ENCODE measurements around the gene NEURL4. TPM values are rescaled to one million over a fixed set of nuclear protein-coding genes. Genes with fewer than 3 reads are reported as not detected.

Gene NEURL4
- polyA plus RNA-seq, 1 of the 3 experiments (the other 2 are of a cell fraction), result 22.1 TPM

- no peaks in the 10 kb centered on the region for H3K27me3 ChIP-seq (ENCODE audit: insufficient read depth)
- no peak for TF ChIP-seq NRF1 (IDR thresholded peaks at IDR 0.05; ENCODE audit: low read depth, low read length)
- no peak for DNase-seq
- peak overlapping the region in 1 of 2 experiments; percentile 91; a peak in 1 of 4 replicates for H3K27ac ChIP-seq (ENCODE audit: low read depth in 2 of 2, low read length in 1 of 2)
- no peaks in the 10 kb centered on the region for H3K9me2 ChIP-seq
- peaks cover 67% of the 10 kb centered on the region for H3F3A ChIP-seq (replicated peaks; ENCODE audit: insufficient read depth)
- H2AFZ ChIP-seq (ENCODE audit: low read depth), result no peak overlapping the region
- peaks cover 42 to 47% of the 10 kb centered on the region in 2 experiments for H3K36me3 ChIP-seq (replicated peaks in 1 of 2; ENCODE audit: control insufficient read depth in 1 of 2, insufficient read depth in 2 of 2, low read length in 1 of 2)
- H3K4me2 ChIP-seq, result peak overlapping the region; percentile 90
- CTCF ChIA-PET, result interaction anchor here (0.6 to 2.6 kb wide), 6 partner anchors 13 to 602 kb away, joined by 3 to 7 read pairs (median 3); no protein-coding TSS in a partner anchor
- POLR2A ChIA-PET, result interaction anchor here (0.7 to 1.2 kb wide), 4 partner anchors 10 to 90 kb away, joined by 3 to 6 read pairs (median 4); partner anchors contain the start of genes DLG4 and GABARAP
- peaks cover 62% of the 10 kb centered on the region for H4K20me1 ChIP-seq (ENCODE audit: insufficient read depth)
- peak overlapping the region; percentile 93; the same call in 1 of the 2 replicates for H3K9ac ChIP-seq
- H3K9me3 ChIP-seq, result no peaks in the 10 kb centered on the region
- peak overlapping the region; percentile 76 to 79 for H3K4me3 ChIP-seq (ENCODE audit: low read depth in 2 of 2, low read length in 1 of 2)
- WGBS (ENCODE audit: low lambda C conversion rate), result 73% methylated on average over 12 of the region's 12 CpGs
- H3K4me1 ChIP-seq (ENCODE audit: control insufficient read depth in 1 of 2, insufficient read depth in 2 of 2, low read depth in 1 of 2, low read length in 1 of 2), result peaks cover 23 to 42% of the 10 kb centered on the region in 2 experiments
- H3K79me2 ChIP-seq (ENCODE audit: insufficient read depth), result peaks cover 69% of the 10 kb centered on the region
These were observed 19.5 kb downstream of the NEURL4 start for GRCh38 chr17:7309628-7310027.

GRCh38 chr17:7308625-7309433 lies 20.3 kb downstream of the NEURL4 start:
- Histone ChIP-seq H2AFZ (ENCODE audit: low read depth) (no peak overlapping the region), H3K27ac (ENCODE audit: low read depth in 2 of 2, low read length in 1 of 2) (peak overlapping the region; percentile 83 to 91), H3K36me3 (replicated peaks in 1 of 2; ENCODE audit: control insufficient read depth in 1 of 2, insufficient read depth in 2 of 2, low read length in 1 of 2) (peaks cover 41 to 45% of the 10 kb centered on the region in 2 experiments), H3K9ac (peak overlapping the region; percentile 93), H3K79me2 (ENCODE audit: insufficient read depth) (peaks cover 61% of the 10 kb centered on the region), H3K4me3 (ENCODE audit: low read depth in 2 of 2, low read length in 1 of 2) (peak overlapping the region; percentile 76 to 79), H3K4me2 (peak overlapping the region; percentile 90), H3K9me3 (no peaks in the 10 kb centered on the region), H4K20me1 (ENCODE audit: insufficient read depth) (peaks cover 55% of the 10 kb centered on the region), H3K27me3 (ENCODE audit: insufficient read depth) (no peaks in the 10 kb centered on the region), H3F3A (replicated peaks; ENCODE audit: insufficient read depth) (peaks cover 59% of the 10 kb centered on the region), H3K9me2 (no peaks in the 10 kb centered on the region), H3K4me1 (ENCODE audit: control insufficient read depth in 1 of 2, insufficient read depth in 2 of 2, low read depth in 1 of 2, low read length in 1 of 2) (peaks cover 18 to 34% of the 10 kb centered on the region in 2 experiments)
- peak; percentile 77 for DNase-seq
- CTCF ChIA-PET, result interaction anchor here (0.6 to 2.6 kb wide), 6 partner anchors 12 to 603 kb away, joined by 3 to 7 read pairs (median 4); partner anchors contain the start of gene SLC2A4
- TF ChIP-seq JUND (IDR thresholded peaks at IDR 0.05) (no peak), MAX (IDR thresholded peaks at IDR 0.05; ENCODE audit: low read depth) (peak; percentile 16; the same call in 1 of the 2 replicates), SIN3A (IDR thresholded peaks at IDR 0.05; ENCODE audit: borderline replicate concordance, low read depth, low read length) (peak; percentile 39; the same call in 1 of the 2 replicates), RXRA (IDR thresholded peaks at IDR 0.05; ENCODE audit: borderline replicate concordance, low read depth) (no peak), EZH2phosphoT487 (IDR thresholded peaks at IDR 0.05; ENCODE audit: borderline replicate concordance, low read depth) (no peak), MXI1 (IDR thresholded peaks at IDR 0.05; ENCODE audit: low read depth, low read length) (peak; percentile 2; the same call in 1 of the 2 replicates), CHD2 (IDR thresholded peaks at IDR 0.05; ENCODE audit: low read length, partially characterized antibody) (no peak), POLR2AphosphoS5 (IDR thresholded peaks at IDR 0.05; ENCODE audit: low read depth, low read length) (peak; percentile 73), ELF1 (IDR thresholded peaks at IDR 0.05) (no peak), NFIC (IDR thresholded peaks at IDR 0.05; ENCODE audit: borderline replicate concordance) (peak; percentile 4; the same call in 1 of the 2 replicates), TAF1 (IDR thresholded peaks at IDR 0.05; ENCODE audit: borderline replicate concordance, low read depth, low read length) (peak; percentile 80; the same call in 1 of the 2 replicates), TCF12 (IDR thresholded peaks at IDR 0.05) (no peak), SMC3 (IDR thresholded peaks at IDR 0.05; ENCODE audit: low read depth, low read length) (no peak)
- WGBS (ENCODE audit: low lambda C conversion rate), result 1% methylated on average over 12 of the region's 14 CpGs
- POLR2A ChIA-PET, result interaction anchor here (0.7 to 1.2 kb wide), 4 partner anchors 9 to 89 kb away, joined by 3 to 6 read pairs (median 4); partner anchors contain the start of genes DLG4 and GABARAP

Measured in SK-N-SH (cell line).